ENCODE measurements around the gene CCDC182. TPM values are rescaled to one million over a fixed set of nuclear protein-coding genes. Genes with fewer than 3 reads are reported as not detected.

CCDC182 gene
- total and polyA plus RNA-seq, 2 donors from 2014 or later: not detected

- H3K4me3 ChIP-seq (ENCODE audit: low read length in 3 of 3): no peak overlapping the region
- peaks cover 0 to 3% (median 3%) of the 10 kb centered on the region in 3 donors for H3K4me1 ChIP-seq (ENCODE audit: control insufficient read depth in 2 of 3, insufficient read depth in 2 of 3, low read depth in 1 of 3, low read length in 3 of 3)
- intact Hi-C loops (cut with DNase I): no loop called here
- H3K27me3 ChIP-seq (ENCODE audit: control insufficient read depth, insufficient read depth, low read length): no peaks in the 10 kb centered on the region
- no peak for TF ChIP-seq CTCF (IDR thresholded peaks at IDR 0.05; ENCODE audit: borderline replicate concordance, extremely low read depth, insufficient read depth)
- H3K9me3 ChIP-seq (ENCODE audit: control insufficient read depth in 2 of 3, insufficient read depth in 1 of 3, low read length in 3 of 3): no peaks in the 10 kb centered on the region
- no peaks in the 10 kb centered on the region for H3K36me3 ChIP-seq (ENCODE audit: control insufficient read depth in 2 of 3, insufficient read depth in 3 of 3, low read length in 3 of 3)
- DNase-seq (no peak), FAIRE-seq (no peak)
- no peak overlapping the region for H3K27ac ChIP-seq (ENCODE audit: low read depth in 2 of 2, low read length in 2 of 2)
- H3K9ac ChIP-seq (ENCODE audit: low read length in 3 of 3): no peak overlapping the region
These were observed 41.8 kb downstream of the CCDC182 start for GRCh38 chr17:57703273-57703672.

- Histone ChIP-seq H3K4me3 (ENCODE audit: low read length in 3 of 3) (no peak overlapping the region), H3K27ac (ENCODE audit: low read depth in 2 of 2, low read length in 2 of 2) (no peak overlapping the region), H3K27me3 (ENCODE audit: control insufficient read depth, insufficient read depth, low read length) (no peaks in the 10 kb centered on the region), H3K4me1 (ENCODE audit: control insufficient read depth in 2 of 3, insufficient read depth in 2 of 3, low read depth in 1 of 3, low read length in 3 of 3) (peaks cover 0 to 3% (median 2%) of the 10 kb centered on the region in 3 donors), H3K36me3 (ENCODE audit: control insufficient read depth in 2 of 3, insufficient read depth in 3 of 3, low read length in 3 of 3) (no peaks in the 10 kb centered on the region), H3K9ac (ENCODE audit: low read length in 3 of 3) (no peak overlapping the region), H3K9me3 (ENCODE audit: control insufficient read depth in 2 of 3, insufficient read depth in 1 of 3, low read length in 3 of 3) (no peaks in the 10 kb centered on the region)
- no peak for FAIRE-seq
- no peak for TF ChIP-seq CTCF (IDR thresholded peaks at IDR 0.05; ENCODE audit: borderline replicate concordance, extremely low read depth, insufficient read depth)
- intact Hi-C loops (cut with DNase I): no loop called here
- no peak for DNase-seq
These were observed 44.0 kb downstream of the CCDC182 start for GRCh38 chr17:57701124-57701523.

- Histone ChIP-seq H3K27ac (ENCODE audit: low read depth in 2 of 2, low read length in 2 of 2) (no peak overlapping the region), H3K4me3 (ENCODE audit: low read length in 3 of 3) (no peak overlapping the region), H3K9ac (ENCODE audit: low read length in 3 of 3) (no peak overlapping the region), H3K27me3 (ENCODE audit: control insufficient read depth, insufficient read depth, low read length) (no peaks in the 10 kb centered on the region), H3K4me1 (ENCODE audit: control insufficient read depth in 2 of 3, insufficient read depth in 2 of 3, low read depth in 1 of 3, low read length in 3 of 3) (peaks cover 0 to 3% (median 2%) of the 10 kb centered on the region in 3 donors), H3K36me3 (ENCODE audit: control insufficient read depth in 2 of 3, insufficient read depth in 3 of 3, low read length in 3 of 3) (no peaks in the 10 kb centered on the region), H3K9me3 (ENCODE audit: control insufficient read depth in 2 of 3, insufficient read depth in 1 of 3, low read length in 3 of 3) (no peaks in the 10 kb centered on the region)
- intact Hi-C loops (cut with DNase I): no loop called here
- DNase-seq (peak in 3 of 5 donors; percentile 58 to 85 (median 77)), FAIRE-seq (no peak)
- no peak for TF ChIP-seq CTCF (IDR thresholded peaks at IDR 0.05; ENCODE audit: borderline replicate concordance, extremely low read depth, insufficient read depth)
These were observed 45.3 kb downstream of the CCDC182 start for GRCh38 chr17:57699751-57700219.
